ENCODE measurements around the gene ANKLE1.

The ANKLE1 gene

GRCh38 chr19:17327068-17327653 is 45.5 kb downstream of the ANKLE1 start:
- no peak for DNase-seq (ENCODE audit: low read depth in 2 of 2)

- peak in 1 of 2 donors; percentile 51 for DNase-seq (ENCODE audit: low read depth in 2 of 2)
Observed at GRCh38 chr19:17327654-17328516, 46.2 kb downstream of the ANKLE1 start.

- peak in 1 of 2 donors; percentile 56 for DNase-seq (ENCODE audit: low read depth in 2 of 2)
Observed at GRCh38 chr19:17328517-17329365, 47.0 kb downstream of the ANKLE1 start.

GRCh38 chr19:17329366-17330261 is 47.9 kb downstream of the ANKLE1 start:
- DNase-seq (ENCODE audit: low read depth in 2 of 2), result no peak

- DNase-seq (ENCODE audit: low read depth in 2 of 2), result no peak
Observed at GRCh38 chr19:17330262-17331044, 48.8 kb downstream of the ANKLE1 start.

- DNase-seq (ENCODE audit: low read depth in 2 of 2), result no peak
Observed at GRCh38 chr19:17331045-17331558, 49.4 kb downstream of the ANKLE1 start.

GRCh38 chr19:17332360-17332676 is 50.6 kb downstream of the ANKLE1 start:
- no peak for DNase-seq (ENCODE audit: low read depth in 2 of 2)

GRCh38 chr19:17332677-17333581 is 51.2 kb downstream of the ANKLE1 start:
- no peak for DNase-seq (ENCODE audit: low read depth in 2 of 2)

GRCh38 chr19:17333611-17334413 is 52.1 kb downstream of the ANKLE1 start:
- DNase-seq (ENCODE audit: low read depth in 2 of 2), result peak; percentile 72 to 77

GRCh38 chr19:17334414-17335409 is 53.0 kb downstream of the ANKLE1 start, which contains the start of gene ANO8:
TSS of gene ANO8 (minus strand) at chr19:17334855. CDS start at chr19:17334670, 185 bp downstream.
- DNase-seq (ENCODE audit: low read depth in 2 of 2), result peak; percentile 89 to 93

- DNase-seq (ENCODE audit: low read depth in 2 of 2), result no peak
Observed at GRCh38 chr19:17335575-17335974, 53.9 kb downstream of the ANKLE1 start.

Measured in stimulated activated CD8-positive, alpha-beta memory T cell treated with anti-CD3 and anti-CD28 coated beads, Interleukin-7, amount 100 ng/mL, for 4 hours (primary cell).